ENCODE results near the gene AFDN.
"Not testable (repeated sequence)": the region's sequence is repeated elsewhere in the genome, so short reads cannot be mapped to it uniquely, and the experiment has no call there.

Gene AFDN

GRCh38 chr6:167949121-167949684 lies 122.5 kb downstream of the AFDN start:
- DNase-seq (ENCODE audit: low read depth in 1 of 2, low spot score in 1 of 2): no peak

GRCh38 chr6:167951781-167952511 lies 125.2 kb downstream of the AFDN start:
- DNase-seq (ENCODE audit: low read depth in 1 of 2, low spot score in 1 of 2): no peak

- no peak for DNase-seq (ENCODE audit: low read depth in 1 of 2, low spot score in 1 of 2)
Observed at GRCh38 chr6:167952512-167952859, 125.8 kb downstream of the AFDN start.

- DNase-seq (ENCODE audit: low read depth in 1 of 2, low spot score in 1 of 2): no peak
Observed at GRCh38 chr6:167953551-167953950, 126.8 kb downstream of the AFDN start.

- no peak for DNase-seq (ENCODE audit: low read depth in 1 of 2, low spot score in 1 of 2)
Observed at GRCh38 chr6:167954151-167954550, 127.4 kb downstream of the AFDN start.

- no peak for DNase-seq (ENCODE audit: low read depth in 1 of 2, low spot score in 1 of 2)
Observed at GRCh38 chr6:167956491-167956890, 129.8 kb downstream of the AFDN start.

GRCh38 chr6:167956983-167957492 lies 130.3 kb downstream of the AFDN start:
- no peak for DNase-seq (ENCODE audit: low read depth in 1 of 2, low spot score in 1 of 2)

- no peak for DNase-seq (ENCODE audit: low read depth in 1 of 2, low spot score in 1 of 2)
Observed at GRCh38 chr6:167957626-167958025, 130.9 kb downstream of the AFDN start.

- no peak for DNase-seq (ENCODE audit: low read depth in 1 of 2, low spot score in 1 of 2)
Observed at GRCh38 chr6:167960579-167960978, 133.9 kb downstream of the AFDN start.

- no peak for DNase-seq (ENCODE audit: low read depth in 1 of 2, low spot score in 1 of 2)
Observed at GRCh38 chr6:167962711-167963110, 136.0 kb downstream of the AFDN start.

GRCh38 chr6:167963589-167964057 lies 136.9 kb downstream of the AFDN start:
- DNase-seq (ENCODE audit: low read depth in 1 of 2, low spot score in 1 of 2): no peak

GRCh38 chr6:167965592-167966539 lies 139.2 kb downstream of the AFDN start:
- no peak for DNase-seq (ENCODE audit: low read depth in 1 of 2, low spot score in 1 of 2)

- DNase-seq (ENCODE audit: low read depth in 1 of 2, low spot score in 1 of 2): no peak
Observed at GRCh38 chr6:167966540-167966905, 139.8 kb downstream of the AFDN start.

- no peak for DNase-seq (ENCODE audit: low read depth in 1 of 2, low spot score in 1 of 2)
Observed at GRCh38 chr6:167968091-167968490, 141.4 kb downstream of the AFDN start.

- DNase-seq (ENCODE audit: low read depth in 1 of 2, low spot score in 1 of 2): no peak
Observed at GRCh38 chr6:167970230-167970629, 143.5 kb downstream of the AFDN start.

GRCh38 chr6:167972193-167972592 lies 145.5 kb downstream of the AFDN start:
- no peak for DNase-seq (ENCODE audit: low read depth in 1 of 2, low spot score in 1 of 2)

GRCh38 chr6:167973148-167973885 lies 146.6 kb downstream of the AFDN start:
- no peak for DNase-seq (ENCODE audit: low read depth in 1 of 2, low spot score in 1 of 2)

- DNase-seq (ENCODE audit: low read depth in 1 of 2, low spot score in 1 of 2): no peak
Observed at GRCh38 chr6:167974640-167975344, 148.1 kb downstream of the AFDN start.

GRCh38 chr6:167975458-167975857 lies 148.7 kb downstream of the AFDN start:
- DNase-seq (ENCODE audit: low read depth in 1 of 2, low spot score in 1 of 2): no peak

GRCh38 chr6:167976116-167976657 lies 149.5 kb downstream of the AFDN start:
- DNase-seq (ENCODE audit: low read depth in 1 of 2, low spot score in 1 of 2): not testable (repeated sequence)
